ENCODE data around the gene UBC.

Gene UBC

GRCh38 chr12:124872068-124872719 lies 42.3 kb downstream of the UBC start:
- Mint-ChIP-seq H3K27me3 (ENCODE audit: low read depth) (peaks cover 13% of the 10 kb centered on the region), H3K36me3 (ENCODE audit: low read depth) (no peaks in the 10 kb centered on the region), H3K4me1 (ENCODE audit: low read depth) (peaks cover 9% of the 10 kb centered on the region), H3K9me3 (no peaks in the 10 kb centered on the region), H3K4me3 (no peak overlapping the region), H3K27ac (no peak overlapping the region)

- Mint-ChIP-seq H3K27ac (no peak overlapping the region), H3K4me1 (ENCODE audit: low read depth) (peaks cover 9% of the 10 kb centered on the region), H3K27me3 (ENCODE audit: low read depth) (peaks cover 13% of the 10 kb centered on the region), H3K36me3 (ENCODE audit: low read depth) (no peaks in the 10 kb centered on the region), H3K4me3 (no peak overlapping the region), H3K9me3 (no peaks in the 10 kb centered on the region)
Observed at GRCh38 chr12:124871297-124871696, 43.2 kb downstream of the UBC start.

- H3K4me3 Mint-ChIP-seq: no peak overlapping the region
- H3K27ac Mint-ChIP-seq: no peak overlapping the region
- H3K27me3 Mint-ChIP-seq (ENCODE audit: low read depth): peaks cover 13% of the 10 kb centered on the region
Observed at GRCh38 chr12:124870515-124870914, 43.9 kb downstream of the UBC start.

GRCh38 chr12:124869059-124869665 lies 45.3 kb downstream of the UBC start:
- Mint-ChIP-seq H3K27ac (no peak overlapping the region), H3K4me3 (no peak overlapping the region), H3K27me3 (ENCODE audit: low read depth) (peaks cover 13% of the 10 kb centered on the region)

More at GRCh38 chr12:124870515-124870914, 43.9 kb downstream of the UBC start:
- Mint-ChIP-seq H3K4me1 (ENCODE audit: low read depth) (peaks cover 9% of the 10 kb centered on the region), H3K9me3 (no peaks in the 10 kb centered on the region), H3K36me3 (ENCODE audit: low read depth) (no peaks in the 10 kb centered on the region)

GRCh38 chr12:124868252-124869058 lies 46.0 kb downstream of the UBC start:
- peaks cover 13% of the 10 kb centered on the region for H3K27me3 Mint-ChIP-seq (ENCODE audit: low read depth)
- H3K9me3 Mint-ChIP-seq: no peaks in the 10 kb centered on the region
- H3K27ac Mint-ChIP-seq: no peak overlapping the region
- H3K36me3 Mint-ChIP-seq (ENCODE audit: low read depth): no peaks in the 10 kb centered on the region
- H3K4me3 Mint-ChIP-seq: no peak overlapping the region
- peaks cover 15% of the 10 kb centered on the region for H3K4me1 Mint-ChIP-seq (ENCODE audit: low read depth)

More at GRCh38 chr12:124869059-124869665, 45.3 kb downstream of the UBC start:
- no peaks in the 10 kb centered on the region for H3K36me3 Mint-ChIP-seq (ENCODE audit: low read depth)
- no peaks in the 10 kb centered on the region for H3K9me3 Mint-ChIP-seq
- H3K4me1 Mint-ChIP-seq (ENCODE audit: low read depth): peaks cover 12% of the 10 kb centered on the region

- no peak overlapping the region for H3K27ac Mint-ChIP-seq
- H3K4me1 Mint-ChIP-seq (ENCODE audit: low read depth): peaks cover 20% of the 10 kb centered on the region
- no peaks in the 10 kb centered on the region for H3K9me3 Mint-ChIP-seq
Observed at GRCh38 chr12:124867401-124867930, 47.0 kb downstream of the UBC start.

GRCh38 chr12:124866883-124867400 lies 47.5 kb downstream of the UBC start:
- Mint-ChIP-seq H3K36me3 (ENCODE audit: low read depth) (no peaks in the 10 kb centered on the region), H3K27me3 (ENCODE audit: low read depth) (peaks cover 13% of the 10 kb centered on the region), H3K9me3 (no peaks in the 10 kb centered on the region), H3K27ac (no peak overlapping the region), H3K4me3 (no peak overlapping the region), H3K4me1 (ENCODE audit: low read depth) (peaks cover 25% of the 10 kb centered on the region)

More at GRCh38 chr12:124867401-124867930, 47.0 kb downstream of the UBC start:
- Mint-ChIP-seq H3K36me3 (ENCODE audit: low read depth) (no peaks in the 10 kb centered on the region), H3K27me3 (ENCODE audit: low read depth) (peaks cover 13% of the 10 kb centered on the region), H3K4me3 (no peak overlapping the region)

GRCh38 chr12:124866195-124866882 lies 48.1 kb downstream of the UBC start:
- peaks cover 29% of the 10 kb centered on the region for H3K4me1 Mint-ChIP-seq (ENCODE audit: low read depth)
- peaks cover 13% of the 10 kb centered on the region for H3K27me3 Mint-ChIP-seq (ENCODE audit: low read depth)
- no peaks in the 10 kb centered on the region for H3K9me3 Mint-ChIP-seq
- no peak overlapping the region for H3K27ac Mint-ChIP-seq
- H3K4me3 Mint-ChIP-seq: no peak overlapping the region
- H3K36me3 Mint-ChIP-seq (ENCODE audit: low read depth): no peaks in the 10 kb centered on the region

- peaks cover 13% of the 10 kb centered on the region for H3K27me3 Mint-ChIP-seq (ENCODE audit: low read depth)
- no peaks in the 10 kb centered on the region for H3K36me3 Mint-ChIP-seq (ENCODE audit: low read depth)
- no peak overlapping the region for H3K4me3 Mint-ChIP-seq
- peaks cover 29% of the 10 kb centered on the region for H3K4me1 Mint-ChIP-seq (ENCODE audit: low read depth)
- no peak overlapping the region for H3K27ac Mint-ChIP-seq
- no peaks in the 10 kb centered on the region for H3K9me3 Mint-ChIP-seq
Observed at GRCh38 chr12:124865728-124866127, 48.7 kb downstream of the UBC start.

- H3K4me3 Mint-ChIP-seq: peak overlapping the region; percentile 80
- H3K27ac Mint-ChIP-seq: peak overlapping the region; percentile 85
- peaks cover 12% of the 10 kb centered on the region for H3K27me3 Mint-ChIP-seq (ENCODE audit: low read depth)
- H3K9me3 Mint-ChIP-seq: no peaks in the 10 kb centered on the region
- H3K36me3 Mint-ChIP-seq (ENCODE audit: low read depth): no peaks in the 10 kb centered on the region
- peaks cover 28% of the 10 kb centered on the region for H3K4me1 Mint-ChIP-seq (ENCODE audit: low read depth)
Observed at GRCh38 chr12:124864326-124864752, 50.1 kb downstream of the UBC start.

- peaks cover 5% of the 10 kb centered on the region for H3K27me3 Mint-ChIP-seq (ENCODE audit: low read depth)
- H3K4me3 Mint-ChIP-seq: peak within 1 kb of the TSS; percentile 80
- no peaks in the 10 kb centered on the region for H3K9me3 Mint-ChIP-seq
- peaks cover 23% of the 10 kb centered on the region for H3K4me1 Mint-ChIP-seq (ENCODE audit: low read depth)
- H3K27ac Mint-ChIP-seq: peak within 1 kb of the TSS; percentile 85
- H3K36me3 Mint-ChIP-seq (ENCODE audit: low read depth): no peaks in the 10 kb centered on the region
Observed at GRCh38 chr12:124863416-124864325, 50.8 kb downstream of the UBC start, which contains the start of gene SCARB1. Gene SCARB1 (minus strand): TSS chr12:124863864. CDS start chr12:124863720, 144 bp downstream.

GRCh38 chr12:124862768-124863415 lies 51.6 kb downstream of the UBC start:
- H3K36me3 Mint-ChIP-seq (ENCODE audit: low read depth): no peaks in the 10 kb centered on the region
- H3K4me1 Mint-ChIP-seq (ENCODE audit: low read depth): peaks cover 20% of the 10 kb centered on the region
- peak overlapping the region; percentile 76 for H3K4me3 Mint-ChIP-seq
- H3K27ac Mint-ChIP-seq: no peak overlapping the region
- H3K27me3 Mint-ChIP-seq (ENCODE audit: low read depth): no peaks in the 10 kb centered on the region
- H3K9me3 Mint-ChIP-seq: no peaks in the 10 kb centered on the region
